GM11168 (cell line): ENCODE data around the gene ZNF174.

Experiments used
- in situ Hi-C: fragments of 300-500 bp; cut with MboI; formaldehyde crosslinking; loops from one replicate; pipeline ENCODE4 v1.12.0; 2022; ENCODE audit warnings: low sequenced_read_pairs; ENCODE audit not compliant: unreplicated experiment

ZNF174 gene

DNA sequence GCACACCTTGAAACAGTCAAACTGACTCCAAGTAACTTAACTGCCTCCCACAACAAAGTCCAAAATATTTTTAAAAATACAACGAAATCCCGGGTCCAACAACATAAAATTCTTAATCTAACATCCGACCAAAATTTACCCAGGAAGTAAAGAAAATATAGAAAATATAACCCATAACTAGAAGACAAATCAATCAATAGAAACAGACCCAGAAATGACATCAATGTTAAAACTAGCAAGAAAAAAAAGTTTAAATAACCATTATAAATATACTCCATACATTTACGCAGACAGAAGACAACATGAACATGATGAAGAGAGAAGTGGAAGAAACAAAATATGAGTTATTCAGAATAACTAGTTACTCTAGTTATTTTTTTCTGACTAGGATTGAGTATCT lies 38.6 kb downstream of the ZNF174 start:
- in situ Hi-C loops = no loop called here

DNA sequence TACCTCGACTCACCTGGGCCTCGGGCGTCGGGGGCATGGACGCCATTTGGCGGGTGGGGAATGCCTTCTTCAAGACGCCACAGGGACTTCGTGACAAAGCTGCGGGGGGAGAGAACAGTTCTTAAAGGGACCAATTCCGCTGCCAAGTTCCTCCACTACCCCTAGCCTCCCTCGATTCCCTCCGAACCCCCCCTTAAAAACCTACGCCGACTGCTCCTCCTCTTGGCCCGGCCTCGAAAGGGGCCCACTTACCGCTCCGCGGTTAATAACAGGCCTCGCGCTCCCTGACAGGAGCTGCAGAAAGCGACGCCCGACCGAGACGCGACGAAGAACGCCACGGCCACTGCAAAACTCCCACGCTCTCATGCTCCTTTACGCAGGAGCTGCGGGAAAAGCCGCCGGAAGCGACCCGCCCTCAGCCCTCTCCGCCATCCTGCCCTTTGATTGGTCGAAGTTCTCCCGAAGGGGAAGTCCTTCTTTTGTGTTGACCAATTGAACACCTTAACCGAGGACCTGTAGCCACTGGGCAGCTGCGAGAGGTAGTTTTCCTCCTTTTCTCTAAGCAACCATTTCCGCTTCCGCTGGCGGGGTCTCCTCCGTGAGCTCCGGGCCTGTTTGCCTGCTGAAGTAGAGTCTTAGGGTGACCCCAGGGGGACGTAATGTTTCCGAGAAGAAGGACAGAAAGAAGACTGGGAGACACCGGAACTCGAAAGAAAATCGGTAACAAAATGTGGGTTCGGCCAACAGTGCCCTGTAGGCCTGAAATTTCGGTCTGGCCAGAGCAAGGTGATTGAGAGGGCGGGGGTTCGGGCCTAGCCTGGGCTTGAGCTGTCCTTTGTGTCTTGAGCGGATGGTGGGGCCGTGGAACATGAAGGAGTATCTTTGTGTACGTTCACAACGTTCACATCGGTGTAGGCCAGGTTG lies 42.4 kb downstream of the ZNF174 start, which contains the start of the genes NAA60 and ZNF597:
Gene NAA60 (plus strand): TSS at position 573 of the 924 bp plus-strand sequence. CDS start 32,548 bp downstream, outside the sequence.
Gene ZNF597 (minus strand): TSS at position 397 of the 924 bp plus-strand sequence. CDS start 351 bp downstream, at position 46.
- in situ Hi-C loops = no loop called here

DNA sequence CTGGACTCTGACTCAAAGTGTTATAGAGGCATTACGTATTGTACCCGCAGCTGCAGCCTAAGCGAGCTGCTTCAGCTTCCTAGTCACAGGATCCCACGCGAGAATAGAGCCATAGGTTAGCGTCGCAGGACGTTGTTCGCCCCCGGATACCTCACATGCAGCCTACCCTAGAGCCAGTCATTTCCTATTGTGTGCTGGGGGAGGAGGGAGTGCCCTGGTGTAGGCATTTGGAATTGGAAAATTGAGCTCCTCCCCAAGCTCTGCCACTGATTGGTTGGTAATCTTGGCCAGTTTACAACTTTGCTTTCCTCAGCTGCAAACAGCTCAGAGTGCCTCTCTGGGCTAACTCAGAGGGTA lies 43.0 kb downstream of the ZNF174 start:
- in situ Hi-C loops = no loop called here

DNA sequence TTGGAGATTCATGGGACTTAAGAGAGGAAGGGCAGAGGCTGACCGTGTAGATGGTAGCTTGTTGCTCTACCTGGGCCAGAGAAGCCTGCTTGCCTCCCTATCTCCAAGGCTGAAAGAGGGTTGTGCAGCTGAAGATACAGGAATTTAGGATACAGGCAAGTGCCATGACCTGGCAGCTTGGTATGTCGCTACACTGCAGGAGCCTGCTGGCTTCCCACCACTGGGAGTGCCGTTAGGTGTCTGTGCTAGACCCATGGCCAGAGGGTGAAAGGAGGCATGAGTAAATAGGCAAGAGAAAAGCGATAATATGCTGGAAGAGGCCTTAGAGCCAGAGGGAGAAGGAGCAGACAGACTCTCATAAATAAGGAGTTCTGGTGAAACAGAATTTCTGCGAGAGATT lies 53.1 kb downstream of the ZNF174 start:
- in situ Hi-C loops = no loop called here

DNA sequence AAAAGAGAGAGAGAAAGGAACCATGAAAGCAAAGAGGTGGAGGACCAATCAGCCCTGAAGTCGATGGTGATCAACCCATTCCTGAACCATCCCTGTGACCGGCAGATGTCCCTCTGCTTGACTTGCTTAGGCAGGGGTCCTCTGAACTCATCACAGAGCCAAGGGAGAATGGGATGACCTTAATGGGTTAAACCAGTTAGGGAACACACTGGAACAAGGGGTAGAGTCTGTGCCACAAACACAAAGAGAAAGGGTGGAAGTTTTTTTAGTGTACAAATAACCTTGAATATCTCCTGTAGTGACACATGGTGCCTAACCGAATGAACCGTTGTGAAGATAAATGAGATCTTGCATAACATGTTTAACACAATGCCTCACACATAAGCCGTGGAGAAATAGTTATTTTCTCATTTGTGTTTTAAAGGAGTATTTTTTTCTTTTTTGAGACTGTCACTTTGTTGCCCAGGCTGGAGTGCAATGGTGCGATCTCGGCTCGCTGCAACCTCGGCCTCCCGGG lies 53.7 kb downstream of the ZNF174 start:
- in situ Hi-C loops = no loop called here

DNA sequence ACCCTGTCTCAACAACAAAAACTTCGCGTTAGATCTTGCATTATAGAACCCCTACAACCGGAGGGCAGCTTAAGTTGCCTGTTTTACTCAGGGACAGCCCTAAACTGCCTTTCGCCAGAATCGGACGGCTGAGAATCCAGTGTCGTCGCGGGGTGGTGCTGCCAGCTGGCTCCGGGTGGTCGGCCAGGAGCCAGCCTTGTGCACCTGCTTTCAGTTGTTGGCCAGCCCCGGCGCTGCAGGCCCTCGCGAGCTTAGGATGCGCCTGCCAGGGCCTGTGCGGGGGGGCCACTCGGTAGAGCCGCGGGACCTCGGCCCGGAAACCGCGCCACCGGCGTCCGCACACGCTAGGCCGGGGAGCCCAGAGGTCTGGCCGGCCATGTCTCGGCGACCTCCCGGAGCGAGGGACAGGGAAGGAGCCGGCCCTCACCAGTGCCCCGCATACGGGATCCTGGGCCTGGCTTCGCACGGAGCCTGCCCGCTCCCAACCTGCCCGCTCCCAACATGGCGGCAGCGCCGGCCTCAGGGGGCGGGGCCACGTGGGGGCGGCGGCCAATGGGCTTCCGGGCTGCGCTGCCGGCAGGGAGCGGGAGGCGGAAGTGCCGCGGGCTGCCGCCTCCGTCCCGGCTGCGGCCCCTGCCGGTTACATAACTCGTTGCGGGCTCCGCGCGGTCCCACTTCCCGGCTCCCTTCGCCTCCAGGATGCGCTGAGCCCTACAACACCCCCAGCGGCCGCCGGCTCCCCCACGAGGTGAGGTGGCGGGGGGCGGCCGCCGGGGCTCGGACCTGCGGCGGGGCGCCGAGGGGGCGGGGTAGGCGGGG lies 56.6 kb downstream of the ZNF174 start:
- in situ Hi-C loops = no loop called here

DNA sequence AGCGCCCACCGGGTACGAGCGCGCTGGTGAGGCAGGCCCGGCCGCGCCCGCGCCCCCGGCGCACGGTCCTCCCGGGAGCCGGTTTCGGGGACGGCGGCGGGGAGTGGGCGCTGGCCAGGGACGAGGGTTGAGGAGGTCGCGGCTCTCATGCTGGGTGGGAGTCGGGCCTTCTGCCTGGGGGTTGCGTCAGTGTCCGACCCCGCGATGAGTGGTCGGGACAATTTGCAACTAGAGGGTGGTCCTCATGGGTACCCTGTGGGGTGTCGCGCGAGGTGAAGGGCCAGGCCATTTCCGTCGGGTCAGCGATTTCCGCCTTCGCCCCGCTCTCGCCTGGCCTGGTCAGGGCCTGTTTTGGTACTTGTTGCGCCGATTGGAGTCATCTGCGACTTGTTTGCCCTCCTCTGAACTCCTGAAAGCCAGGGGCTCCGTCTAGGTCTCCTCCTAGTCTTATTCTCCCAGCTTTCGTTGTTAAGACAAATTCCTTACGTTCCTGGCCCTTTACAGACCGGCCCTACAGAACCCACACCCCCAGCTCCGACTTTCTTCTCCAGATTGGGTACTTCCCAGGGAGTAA lies 57.4 kb downstream of the ZNF174 start:
- in situ Hi-C loops = no loop called here

DNA sequence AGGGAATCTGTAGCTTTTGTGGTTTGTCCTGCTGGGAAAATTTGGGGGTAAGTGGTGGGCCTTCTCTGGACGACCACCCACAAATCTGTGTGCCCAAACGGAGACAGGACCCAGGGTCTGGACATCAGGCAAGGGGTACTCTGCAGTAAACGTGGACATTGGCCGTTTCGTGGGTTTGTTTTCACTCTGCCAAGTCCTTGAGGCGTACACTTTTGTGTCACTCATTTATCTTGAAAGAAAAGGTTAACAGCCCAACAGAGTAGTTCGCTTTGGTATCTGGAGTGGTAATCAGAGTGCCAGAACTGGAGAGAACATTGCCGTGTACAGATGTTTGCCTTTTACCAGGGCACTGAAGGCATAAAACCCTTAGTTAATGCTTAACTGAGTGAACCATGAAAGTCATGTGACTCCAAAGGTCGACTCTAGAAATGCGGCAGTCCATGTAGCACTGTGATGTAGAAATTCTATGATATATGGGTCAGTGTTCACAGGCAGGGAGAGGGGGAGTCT lies 57.9 kb downstream of the ZNF174 start:
- in situ Hi-C loops = no loop called here
